Measurements from ENCODE around the gene HDAC1.
"Not testable (repeated sequence)": the region's sequence is repeated elsewhere in the genome, so short reads cannot be mapped to it uniquely, and the experiment has no call there.

Gene HDAC1

GRCh38 chr1:32256473-32257226 lies 35.2 kb upstream of the HDAC1 start:
- peak overlapping the region; percentile 35 for H3K4me3 ChIP-seq (ENCODE audit: insufficient read depth, low read depth, low read length, poor library complexity, severe bottlenecking)
- peaks cover 39% of the 10 kb centered on the region for H3K4me1 ChIP-seq (ENCODE audit: control insufficient read depth, insufficient read depth, low read length, poor library complexity, severe bottlenecking)
- DNase-seq = no peak

GRCh38 chr1:32257227-32257508 lies 34.7 kb upstream of the HDAC1 start:
- H3K9me3 ChIP-seq (ENCODE audit: control insufficient read depth, low read length) = no peaks in the 10 kb centered on the region
- no peaks in the 10 kb centered on the region for H3K27me3 ChIP-seq (replicated peaks; ENCODE audit: control insufficient read depth, insufficient read depth, low read length, poor library complexity, severe bottlenecking)
- peaks cover 39% of the 10 kb centered on the region for H3K4me1 ChIP-seq (ENCODE audit: control insufficient read depth, insufficient read depth, low read length, poor library complexity, severe bottlenecking)
- H3K27ac ChIP-seq (ENCODE audit: insufficient read depth, low read length, poor library complexity, severe bottlenecking) = peak overlapping the region; percentile 92
- peaks cover 6% of the 10 kb centered on the region for H3K36me3 ChIP-seq (ENCODE audit: control insufficient read depth, insufficient read depth, low read length)
- no peak for DNase-seq
- H3K4me3 ChIP-seq (ENCODE audit: insufficient read depth, low read depth, low read length, poor library complexity, severe bottlenecking) = peak overlapping the region; percentile 35

More at GRCh38 chr1:32256473-32257226, 35.2 kb upstream of the HDAC1 start:
- peak overlapping the region; percentile 92 for H3K27ac ChIP-seq (ENCODE audit: insufficient read depth, low read length, poor library complexity, severe bottlenecking)
- peaks cover 6% of the 10 kb centered on the region for H3K36me3 ChIP-seq (ENCODE audit: control insufficient read depth, insufficient read depth, low read length)
- H3K9me3 ChIP-seq (ENCODE audit: control insufficient read depth, low read length) = no peaks in the 10 kb centered on the region
- H3K27me3 ChIP-seq (replicated peaks; ENCODE audit: control insufficient read depth, insufficient read depth, low read length, poor library complexity, severe bottlenecking) = no peaks in the 10 kb centered on the region

GRCh38 chr1:32263236-32263593 lies 28.7 kb upstream of the HDAC1 start:
- not testable (repeated sequence) for H3K4me3 ChIP-seq (ENCODE audit: insufficient read depth, low read depth, low read length, poor library complexity, severe bottlenecking); H3K36me3 ChIP-seq (ENCODE audit: control insufficient read depth, insufficient read depth, low read length); H3K27me3 ChIP-seq (replicated peaks; ENCODE audit: control insufficient read depth, insufficient read depth, low read length, poor library complexity, severe bottlenecking); DNase-seq; H3K9me3 ChIP-seq (ENCODE audit: control insufficient read depth, low read length)
- H3K4me1 ChIP-seq (ENCODE audit: control insufficient read depth, insufficient read depth, low read length, poor library complexity, severe bottlenecking) = peaks cover 52% of the 10 kb centered on the region
- peak overlapping the region; percentile 49 for H3K27ac ChIP-seq (ENCODE audit: insufficient read depth, low read length, poor library complexity, severe bottlenecking)

GRCh38 chr1:32263744-32264143 lies 28.1 kb upstream of the HDAC1 start:
- DNase-seq = no peak
- Histone ChIP-seq H3K4me1 (ENCODE audit: control insufficient read depth, insufficient read depth, low read length, poor library complexity, severe bottlenecking) (peaks cover 49% of the 10 kb centered on the region), H3K27ac (ENCODE audit: insufficient read depth, low read length, poor library complexity, severe bottlenecking) (peak overlapping the region; percentile 49), H3K27me3 (replicated peaks; ENCODE audit: control insufficient read depth, insufficient read depth, low read length, poor library complexity, severe bottlenecking) (no peaks in the 10 kb centered on the region), H3K9me3 (ENCODE audit: control insufficient read depth, low read length) (no peaks in the 10 kb centered on the region), H3K36me3 (ENCODE audit: control insufficient read depth, insufficient read depth, low read length) (peaks cover 6% of the 10 kb centered on the region), H3K4me3 (ENCODE audit: insufficient read depth, low read depth, low read length, poor library complexity, severe bottlenecking) (no peak overlapping the region)

GRCh38 chr1:32265846-32266245 lies 26.0 kb upstream of the HDAC1 start:
- no peak overlapping the region for H3K4me3 ChIP-seq (ENCODE audit: insufficient read depth, low read depth, low read length, poor library complexity, severe bottlenecking)
- no peaks in the 10 kb centered on the region for H3K36me3 ChIP-seq (ENCODE audit: control insufficient read depth, insufficient read depth, low read length)
- DNase-seq = no peak
- peaks cover 43% of the 10 kb centered on the region for H3K4me1 ChIP-seq (ENCODE audit: control insufficient read depth, insufficient read depth, low read length, poor library complexity, severe bottlenecking)
- H3K9me3 ChIP-seq (ENCODE audit: control insufficient read depth, low read length) = no peaks in the 10 kb centered on the region
- no peaks in the 10 kb centered on the region for H3K27me3 ChIP-seq (replicated peaks; ENCODE audit: control insufficient read depth, insufficient read depth, low read length, poor library complexity, severe bottlenecking)
- peak overlapping the region; percentile 46 for H3K27ac ChIP-seq (ENCODE audit: insufficient read depth, low read length, poor library complexity, severe bottlenecking)

DNA sequence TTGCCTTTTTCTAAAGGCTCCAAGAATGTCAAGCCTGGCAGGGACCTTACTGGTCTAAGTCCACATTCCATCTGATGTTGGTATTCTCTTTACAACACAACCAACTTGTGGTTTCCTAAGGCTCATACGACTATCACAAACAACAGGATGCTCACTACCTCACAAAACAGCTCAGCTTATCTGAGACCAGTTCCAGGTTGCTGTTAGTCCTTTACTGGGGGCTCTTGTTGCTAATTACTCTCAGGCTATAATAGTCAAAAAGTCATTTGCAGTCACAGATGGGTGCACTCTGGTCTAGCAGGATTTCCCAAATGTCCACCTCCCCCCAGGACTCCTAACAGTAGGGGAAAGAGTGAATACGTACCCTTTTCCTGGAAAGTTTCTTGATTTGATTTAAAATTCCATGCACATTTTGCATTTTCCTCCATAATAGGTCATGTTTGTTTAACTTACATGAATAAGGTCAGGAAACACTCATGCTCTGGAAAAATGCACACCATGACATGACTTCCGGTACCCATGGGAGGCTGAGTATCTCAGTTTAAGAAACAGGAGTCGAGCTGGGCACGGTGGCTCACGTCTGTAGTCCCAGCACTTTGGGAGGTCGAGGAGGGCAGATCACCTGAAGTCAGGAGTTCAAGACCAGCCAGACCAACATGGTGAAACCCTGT lies 24.8 kb upstream of the HDAC1 start:
- Histone ChIP-seq H3K4me1 (ENCODE audit: control insufficient read depth, insufficient read depth, low read length, poor library complexity, severe bottlenecking) (peaks cover 53% of the 10 kb centered on the region), H3K27ac (ENCODE audit: insufficient read depth, low read length, poor library complexity, severe bottlenecking) (peak overlapping the region; percentile 36), H3K36me3 (ENCODE audit: control insufficient read depth, insufficient read depth, low read length) (no peaks in the 10 kb centered on the region), H3K9me3 (ENCODE audit: control insufficient read depth, low read length) (no peaks in the 10 kb centered on the region), H3K27me3 (replicated peaks; ENCODE audit: control insufficient read depth, insufficient read depth, low read length, poor library complexity, severe bottlenecking) (no peaks in the 10 kb centered on the region), H3K4me3 (ENCODE audit: insufficient read depth, low read depth, low read length, poor library complexity, severe bottlenecking) (no peak overlapping the region)
- DNase-seq = no peak

- Histone ChIP-seq H3K27ac (ENCODE audit: insufficient read depth, low read length, poor library complexity, severe bottlenecking) (peak overlapping the region; percentile 33), H3K9me3 (ENCODE audit: control insufficient read depth, low read length) (no peaks in the 10 kb centered on the region), H3K4me1 (ENCODE audit: control insufficient read depth, insufficient read depth, low read length, poor library complexity, severe bottlenecking) (peaks cover 57% of the 10 kb centered on the region), H3K36me3 (ENCODE audit: control insufficient read depth, insufficient read depth, low read length) (peaks cover 5% of the 10 kb centered on the region), H3K4me3 (ENCODE audit: insufficient read depth, low read depth, low read length, poor library complexity, severe bottlenecking) (no peak overlapping the region), H3K27me3 (replicated peaks; ENCODE audit: control insufficient read depth, insufficient read depth, low read length, poor library complexity, severe bottlenecking) (no peaks in the 10 kb centered on the region)
- no peak for DNase-seq
Observed at GRCh38 chr1:32269744-32270143, 22.1 kb upstream of the HDAC1 start.

GRCh38 chr1:32272557-32273390 lies 19.1 kb upstream of the HDAC1 start:
- Histone ChIP-seq H3K4me3 (ENCODE audit: insufficient read depth, low read depth, low read length, poor library complexity, severe bottlenecking) (peak overlapping the region; percentile 14), H3K27ac (ENCODE audit: insufficient read depth, low read length, poor library complexity, severe bottlenecking) (peak overlapping the region; percentile 74), H3K36me3 (ENCODE audit: control insufficient read depth, insufficient read depth, low read length) (peaks cover 36% of the 10 kb centered on the region), H3K9me3 (ENCODE audit: control insufficient read depth, low read length) (no peaks in the 10 kb centered on the region), H3K27me3 (replicated peaks; ENCODE audit: control insufficient read depth, insufficient read depth, low read length, poor library complexity, severe bottlenecking) (no peaks in the 10 kb centered on the region), H3K4me1 (ENCODE audit: control insufficient read depth, insufficient read depth, low read length, poor library complexity, severe bottlenecking) (peaks cover 41% of the 10 kb centered on the region)
- DNase-seq = no peak

DNA sequence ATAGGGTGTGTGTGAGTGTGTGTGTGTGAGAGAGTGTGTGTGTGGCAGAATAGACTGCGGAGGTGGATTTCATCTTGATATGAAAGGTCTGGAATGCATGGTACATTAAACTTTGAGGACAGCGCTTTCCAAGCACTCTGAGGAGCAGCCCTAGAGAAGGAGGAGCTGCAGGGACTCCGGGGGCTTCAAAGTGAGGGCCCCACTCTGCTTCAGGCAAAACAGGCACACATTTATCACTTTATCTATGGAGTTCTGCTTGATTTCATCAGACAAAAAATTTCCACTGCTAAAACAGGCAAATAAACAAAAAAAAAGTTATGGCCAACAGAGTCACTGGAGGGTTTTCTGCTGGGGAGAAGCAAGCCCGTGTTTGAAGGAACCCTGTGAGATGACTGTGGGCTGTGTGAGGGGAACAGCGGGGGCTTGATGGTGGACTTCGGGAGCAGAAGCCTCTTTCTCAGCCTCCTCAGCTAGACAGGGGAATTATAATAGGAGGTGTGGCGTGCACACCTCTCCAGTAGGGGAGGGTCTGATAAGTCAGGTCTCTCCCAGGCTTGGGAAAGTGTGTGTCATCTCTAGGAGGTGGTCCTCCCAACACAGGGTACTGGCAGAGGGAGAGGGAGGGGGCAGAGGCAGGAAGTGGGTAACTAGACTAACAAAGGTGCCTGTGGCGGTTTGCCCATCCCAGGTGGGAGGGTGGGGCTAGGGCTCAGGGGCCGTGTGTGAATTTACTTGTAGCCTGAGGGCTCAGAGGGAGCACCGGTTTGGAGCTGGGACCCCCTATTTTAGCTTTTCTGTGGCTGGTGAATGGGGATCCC lies 18.3 kb upstream of the HDAC1 start:
- Histone ChIP-seq H3K36me3 (ENCODE audit: control insufficient read depth, insufficient read depth, low read length) (peaks cover 44% of the 10 kb centered on the region), H3K4me1 (ENCODE audit: control insufficient read depth, insufficient read depth, low read length, poor library complexity, severe bottlenecking) (peaks cover 41% of the 10 kb centered on the region), H3K4me3 (ENCODE audit: insufficient read depth, low read depth, low read length, poor library complexity, severe bottlenecking) (peak overlapping the region; percentile 14), H3K9me3 (ENCODE audit: control insufficient read depth, low read length) (no peaks in the 10 kb centered on the region), H3K27ac (ENCODE audit: insufficient read depth, low read length, poor library complexity, severe bottlenecking) (peak overlapping the region; percentile 74), H3K27me3 (replicated peaks; ENCODE audit: control insufficient read depth, insufficient read depth, low read length, poor library complexity, severe bottlenecking) (no peaks in the 10 kb centered on the region)
- peak; percentile 70 to 81 (median 73) for DNase-seq
